SK-N-SH (cell line): ENCODE measurements around the gene COLEC12. TPM values are rescaled to one million over a fixed set of nuclear protein-coding genes. Genes with fewer than 3 reads are reported as not detected.

Experiments used
- CTCF ChIA-PET: fragments of 300-600, 350-600 bp; formaldehyde crosslinking; extraction: SDS; loops from one replicate; lab custom pipeline; 2021; lab: Yijun Ruan, JAX
- POLR2A ChIA-PET: fragments of 350-600 bp; sonication (Branson Sonifier 250); formaldehyde crosslinking; extraction: SDS; loops from one replicate; lab custom pipeline; 2020; ENCODE audit warnings: antibody characterized with exemption, inconsistent platforms; lab: Yijun Ruan, JAX
- DNase-seq: peaks from one replicate; pipeline ENCODE4 v3.0.0; 2012
- H2AFZ ChIP-seq: fragments of 200-600 bp; sonication (generic); 2 replicates; pipeline ENCODE4 v1.8.1; 2016; ENCODE audit warnings: antibody characterized with exemption, mild to moderate bottlenecking, low read depth
- H3F3A ChIP-seq: fragments of 200-600 bp; sonication (generic); replicated peaks from 2 replicates; pipeline ENCODE3; 2016; ENCODE audit warnings: antibody characterized with exemption, mild to moderate bottlenecking; ENCODE audit not compliant: insufficient read depth
- H3K27ac ChIP-seq, 2 experiments: fragments of 200-500 bp in 1 of 2; fragments of 200-600 bp in 1 of 2; sonication (Bioruptor generic) in 1 of 2; sonication (generic), shearing (Covaris generic) in 1 of 2; 2 replicates each; pipeline versions ENCODE4 v1.5.1 to v1.6.1; 2014 to 2016; ENCODE audit warnings: low read depth in 2 of 2, inconsistent platforms in 1 of 2, low read length in 1 of 2, mild to moderate bottlenecking in 1 of 2, mixed read lengths in 1 of 2
- H3K27me3 ChIP-seq: fragments of 200-600 bp; sonication (generic), shearing (Covaris generic); 2 replicates; pipeline ENCODE4 v1.6.1; 2016; ENCODE audit warnings: mixed run types; ENCODE audit not compliant: insufficient read depth
- H3K36me3 ChIP-seq, 2 experiments: fragments of 200-500 bp in 1 of 2; fragments of 200-600 bp in 1 of 2; sonication (Bioruptor generic) in 1 of 2; sonication (generic) in 1 of 2; replicated peaks in 1 of 2; 2 replicates each; pipeline versions ENCODE3 to v1.5.1; 2014 to 2016; ENCODE audit warnings: low read length in 1 of 2, mild to moderate bottlenecking in 1 of 2; ENCODE audit not compliant: insufficient read depth in 2 of 2, control insufficient read depth in 1 of 2
- H3K4me1 ChIP-seq, 2 experiments: fragments of 200-500 bp in 1 of 2; fragments of 200-600 bp in 1 of 2; sonication (Bioruptor generic) in 1 of 2; sonication (generic), shearing (Covaris generic) in 1 of 2; 2 replicates each; pipeline versions ENCODE4 v1.5.1 to v1.6.1; 2014 to 2016; ENCODE audit warnings: low read depth in 1 of 2, low read length in 1 of 2, mixed run types in 1 of 2; ENCODE audit not compliant: insufficient read depth in 2 of 2, control insufficient read depth in 1 of 2
- H3K4me2 ChIP-seq: fragments of 200-600 bp; sonication (generic), shearing (Covaris generic); 2 replicates; pipeline ENCODE4 v1.6.1; 2017; ENCODE audit warnings: mixed run types
- H3K4me3 ChIP-seq, 2 experiments: fragments of 200-500 bp in 1 of 2; fragments of 200-600 bp in 1 of 2; sonication (Bioruptor generic) in 1 of 2; sonication (generic), shearing (Covaris generic) in 1 of 2; 2 replicates each; pipeline versions ENCODE4 v1.5.1 to v1.8.1; 2014 to 2016; ENCODE audit warnings: low read depth in 2 of 2, inconsistent platforms in 1 of 2, low read length in 1 of 2, mild to moderate bottlenecking in 1 of 2, mixed read lengths in 1 of 2, moderate library complexity in 1 of 2
- H3K79me2 ChIP-seq: fragments of 200-600 bp; sonication (generic); 2 replicates; pipeline ENCODE4 v1.8.1; 2017; ENCODE audit warnings: mild to moderate bottlenecking; ENCODE audit not compliant: insufficient read depth
- H3K9ac ChIP-seq: fragments of 200-600 bp; sonication (generic); 2 replicates; pipeline ENCODE4 v1.6.1; 2017; ENCODE audit warnings: mixed run types
- H3K9me2 ChIP-seq: fragments of 200-600 bp; sonication (generic); 2 replicates; pipeline ENCODE4 v1.6.1; 2017; ENCODE audit warnings: mixed run types
- H3K9me3 ChIP-seq: fragments of 200-600 bp; sonication (generic); 2 replicates; pipeline ENCODE4 v1.6.1; 2017; ENCODE audit warnings: mixed run types, mild to moderate bottlenecking, moderate library complexity
- H4K20me1 ChIP-seq: fragments of 200-600 bp; sonication (generic); 2 replicates; pipeline ENCODE4 v1.6.1; 2017; ENCODE audit warnings: mild to moderate bottlenecking, mixed run types; ENCODE audit not compliant: insufficient read depth
- ELF1 ChIP-seq: IDR thresholded peaks from 2 replicates; pipeline ENCODE4 v1.4.0; 2012
- EP300 ChIP-seq, 2 experiments: IDR thresholded peaks; 2 replicates each; pipeline versions ENCODE4 v1.4.0 to v1.6.1; 2012; ENCODE audit warnings: borderline replicate concordance in 1 of 2, low read depth in 1 of 2, low read length in 1 of 2
- FOSL2 ChIP-seq: IDR thresholded peaks from 2 replicates; pipeline ENCODE4 v1.4.0; 2012; ENCODE audit warnings: low read depth, mild to moderate bottlenecking, moderate library complexity, borderline replicate concordance
- FOXM1 ChIP-seq: IDR thresholded peaks from 2 replicates; pipeline ENCODE4 v1.4.0; 2012; ENCODE audit warnings: low read depth, mild to moderate bottlenecking
- JUND ChIP-seq: IDR thresholded peaks from 2 replicates; pipeline ENCODE4 v1.4.0; 2012
- MEF2A ChIP-seq: IDR thresholded peaks from 2 replicates; pipeline ENCODE4 v1.4.0; 2012; ENCODE audit warnings: low read depth, borderline replicate concordance
- MXI1 ChIP-seq: IDR thresholded peaks from 2 replicates; pipeline ENCODE4 v1.6.1; 2012; ENCODE audit warnings: mild to moderate bottlenecking, low read depth, low read length, improper control_type of control experiment
- NRF1 ChIP-seq: IDR thresholded peaks from 2 replicates; pipeline ENCODE4 v1.6.1; 2012; ENCODE audit warnings: low read depth, mild to moderate bottlenecking, low read length
- PBX3 ChIP-seq: IDR thresholded peaks from 2 replicates; pipeline ENCODE4; 2012
- POLR2AphosphoS5 ChIP-seq: IDR thresholded peaks from 2 replicates; pipeline ENCODE4 v1.6.1; 2012; ENCODE audit warnings: low read depth, low read length
- REST ChIP-seq: IDR thresholded peaks from 2 replicates; pipeline ENCODE4 v1.6.1; 2012; ENCODE audit warnings: mild to moderate bottlenecking, low read depth, low read length, moderate library complexity
- RXRA ChIP-seq: IDR thresholded peaks from 2 replicates; pipeline ENCODE4 v1.4.0; 2012; ENCODE audit warnings: low read depth, mild to moderate bottlenecking, borderline replicate concordance
- SMC3 ChIP-seq: IDR thresholded peaks from 2 replicates; pipeline ENCODE4 v1.6.1; 2012; ENCODE audit warnings: low read depth, low read length, improper control_type of control experiment
- TCF12 ChIP-seq: IDR thresholded peaks from 2 replicates; pipeline ENCODE4 v1.4.0; 2012
- TEAD4 ChIP-seq: IDR thresholded peaks from 2 replicates; pipeline ENCODE4 v1.4.0; 2012; ENCODE audit warnings: mild to moderate bottlenecking, borderline replicate concordance; ENCODE audit not compliant: insufficient read depth
- YY1 ChIP-seq: IDR thresholded peaks from 2 replicates; pipeline ENCODE4 v1.4.0; 2012; ENCODE audit warnings: low read depth, mild to moderate bottlenecking
- ZBTB33 ChIP-seq: IDR thresholded peaks from 2 replicates; pipeline ENCODE4 v1.4.0; 2012; ENCODE audit warnings: low read depth, borderline replicate concordance
- WGBS: methylation state at CpG from one replicate; pipeline ENCODE4 v1.1.6; 2017; ENCODE audit warnings: low lambda C conversion rate; 5-methylcytosine and 5-hydroxymethylcytosine counted together
- polyA plus RNA-seq, 3 experiments: library from polyadenylated mRNA; depleted of rRNA; stranded (reverse); fragments of >200 nt; gene quantifications; 2 replicates each; pipeline ENCODE4 v1.2.3, GENCODE V29; 2012
- TF ChIP-seq, protein P1 (sequence below): IDR thresholded peaks from 2 replicates; pipeline ENCODE4 v1.4.0; 2012; ENCODE audit warnings: low read depth
- TF ChIP-seq, protein P2 (sequence below): fragments of 150-350 bp; IDR thresholded peaks from 2 replicates; pipeline ENCODE4 v1.6.1; 2016; ENCODE audit warnings: mild to moderate bottlenecking, low read depth, low read length

The COLEC12 gene
- polyA plus RNA-seq, 1 of the 3 experiments (the other 2 are of a cell fraction), result 41.2 TPM

DNA sequence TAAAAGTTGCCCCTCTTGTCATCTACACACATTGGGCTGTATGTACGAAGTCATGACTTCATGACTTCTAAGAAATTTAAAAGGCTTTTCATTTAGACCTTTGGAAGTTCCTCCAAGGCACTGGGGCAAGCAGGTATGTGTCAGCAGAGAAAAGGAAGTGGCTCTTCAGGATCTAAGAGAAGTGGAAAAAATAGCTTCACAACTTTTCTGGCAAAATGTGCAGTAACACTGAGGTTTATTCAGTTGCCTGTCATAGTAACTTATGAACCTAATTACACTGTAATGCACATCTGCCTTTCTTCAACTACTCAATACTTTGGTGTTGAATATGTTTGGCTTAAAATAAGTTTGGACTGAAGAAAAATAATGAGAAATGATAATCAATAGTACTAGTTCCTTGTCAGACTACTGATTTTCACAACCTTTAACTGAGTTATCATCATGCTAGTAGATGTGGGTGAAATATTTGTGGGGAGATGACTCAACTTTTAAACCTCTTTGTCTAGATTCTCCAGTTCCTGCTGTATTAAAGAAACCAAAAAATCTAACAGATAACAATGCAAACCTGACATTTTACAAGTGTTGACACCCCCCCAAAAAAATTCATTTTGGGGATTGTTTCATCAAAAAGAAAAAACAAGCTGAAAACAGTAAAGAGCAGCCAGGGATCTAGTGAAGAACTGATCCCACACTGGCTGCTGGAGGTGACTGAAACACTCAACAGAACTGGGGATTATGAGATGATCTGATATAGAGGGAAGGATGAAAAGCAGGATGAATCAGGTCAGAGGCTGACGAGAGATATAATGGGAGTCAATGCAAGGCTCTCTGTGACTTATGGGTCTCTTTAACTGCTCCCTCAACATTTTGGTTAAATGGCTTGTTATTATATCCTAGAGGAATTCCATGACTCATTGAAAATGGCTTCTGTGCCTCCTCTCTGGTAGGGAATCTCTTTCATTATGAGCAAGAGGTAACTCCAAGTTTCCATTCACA, 84.6 kb downstream of the COLEC12 start:
- 26% methylated on average over 2 of the region's 2 CpGs for WGBS
- H3K4me1 ChIP-seq, result peaks cover 3 to 17% of the 10 kb centered on the region in 2 experiments
- H3K9me2 ChIP-seq, result no peaks in the 10 kb centered on the region
- no peaks in the 10 kb centered on the region for H4K20me1 ChIP-seq
- ChIA-PET CTCF (interaction anchor here (0.8 kb wide), 1 partner anchor 9 kb away, joined by 3 read pairs; no protein-coding TSS in a partner anchor), POLR2A (no interaction called here)
- H3K4me3 ChIP-seq, result no peak overlapping the region; a peak in 1 of 4 replicates
- no peak for DNase-seq
- peak overlapping the region; percentile 69 to 94; a peak in 3 of 4 replicates for H3K27ac ChIP-seq
- peak overlapping the region; percentile 65 for H3K4me2 ChIP-seq
- H3K9ac ChIP-seq, result peak overlapping the region; percentile 63; the same call in 1 of the 2 replicates
- no peaks in the 10 kb centered on the region for H3K27me3 ChIP-seq
- H2AFZ ChIP-seq, result 0 out of 2 replicates have a peak overlapping the region, but pooled peaks have one; percentile 1
- H3K9me3 ChIP-seq, result no peaks in the 10 kb centered on the region
- TF ChIP-seq RXRA, result peak; percentile 53; the same call in 1 of the 2 replicates
- TF ChIP-seq, protein P1, sequence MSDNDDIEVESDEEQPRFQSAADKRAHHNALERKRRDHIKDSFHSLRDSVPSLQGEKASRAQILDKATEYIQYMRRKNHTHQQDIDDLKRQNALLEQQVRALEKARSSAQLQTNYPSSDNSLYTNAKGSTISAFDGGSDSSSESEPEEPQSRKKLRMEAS, result peak; percentile 28; the same call in 1 of the 2 replicates
- TF ChIP-seq NRF1, result no peak
- TF ChIP-seq EP300 (IDR thresholded peaks at IDR 0.05; ENCODE audit: borderline replicate concordance in 1 of 2, low read depth in 1 of 2, low read length in 1 of 2), result peak; percentile 19 to 64; a peak in 3 of 4 replicates
- peak; percentile 52; the same call in 1 of the 2 replicates for TF ChIP-seq POLR2AphosphoS5
- peak; percentile 83 for TF ChIP-seq PBX3
- peak; percentile 81 for TF ChIP-seq FOSL2
- 0 out of 2 replicates have a peak, but pooled peaks have one; percentile 21 for TF ChIP-seq ELF1
- 0 out of 2 replicates have a peak, but pooled peaks have one; percentile 18 for TF ChIP-seq ZBTB33
- 0 out of 2 replicates have a peak, but pooled peaks have one; percentile 13 for TF ChIP-seq REST
- TF ChIP-seq TEAD4, result peak; percentile 71; the same call in 1 of the 2 replicates
- peak; percentile 85 for TF ChIP-seq TCF12
- peak; percentile 80 for TF ChIP-seq JUND
- TF ChIP-seq YY1, result peak; percentile 84
- TF ChIP-seq MEF2A, result 0 out of 2 replicates have a peak, but pooled peaks have one; percentile 13
- TF ChIP-seq SMC3, result no peak
- TF ChIP-seq MXI1, result no peak
- TF ChIP-seq FOXM1, result peak; percentile 51; the same call in 1 of the 2 replicates
- TF ChIP-seq, protein P2, sequence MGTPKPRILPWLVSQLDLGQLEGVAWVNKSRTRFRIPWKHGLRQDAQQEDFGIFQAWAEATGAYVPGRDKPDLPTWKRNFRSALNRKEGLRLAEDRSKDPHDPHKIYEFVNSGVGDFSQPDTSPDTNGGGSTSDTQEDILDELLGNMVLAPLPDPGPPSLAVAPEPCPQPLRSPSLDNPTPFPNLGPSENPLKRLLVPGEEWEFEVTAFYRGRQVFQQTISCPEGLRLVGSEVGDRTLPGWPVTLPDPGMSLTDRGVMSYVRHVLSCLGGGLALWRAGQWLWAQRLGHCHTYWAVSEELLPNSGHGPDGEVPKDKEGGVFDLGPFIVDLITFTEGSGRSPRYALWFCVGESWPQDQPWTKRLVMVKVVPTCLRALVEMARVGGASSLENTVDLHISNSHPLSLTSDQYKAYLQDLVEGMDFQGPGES, result no peak
- H3K36me3 ChIP-seq, result no peaks in the 10 kb centered on the region
- peaks cover 34% of the 10 kb centered on the region for H3F3A ChIP-seq
- no peaks in the 10 kb centered on the region for H3K79me2 ChIP-seq
